GM12878 (cell line): ENCODE measurements around the gene RABEP2.

ENCODE experiments used
- CBX5 ChIP-seq: sonication (generic); IDR thresholded peaks from 2 replicates; pipeline ENCODE4 v1.6.1; 2016; ENCODE audit warnings: low read depth, moderate library complexity, mild to moderate bottlenecking, inconsistent platforms
- CEBPB ChIP-seq, 2 experiments: fragments of 150-350 bp in 1 of 2; IDR thresholded peaks; 2 replicates each; pipeline ENCODE4 v1.6.1; 2012 to 2014; ENCODE audit warnings: low read depth in 2 of 2, low read length in 2 of 2, borderline replicate concordance in 1 of 2, inconsistent platforms in 1 of 2
- CTCF ChIP-seq, 3 experiments: IDR thresholded peaks in 2 of 3; conservative IDR thresholded peaks in 1 of 3; 2 replicates each; pipeline ENCODE4 v1.5.1; 2011; ENCODE audit warnings: low read depth in 3 of 3, low read length in 3 of 3, mild to moderate bottlenecking in 3 of 3, control low read depth in 2 of 3, moderate library complexity in 2 of 3, inconsistent platforms in 1 of 3, mixed read lengths in 1 of 3; ENCODE audit not compliant: control insufficient read depth in 2 of 3, insufficient read depth in 1 of 3; ENCODE audit errors: extremely low read depth in 1 of 3
- ESRRA ChIP-seq: IDR thresholded peaks from 2 replicates; pipeline ENCODE4 v1.6.1; 2012; ENCODE audit warnings: mild to moderate bottlenecking, low read length, improper control_type of control experiment
- GABPA ChIP-seq: IDR thresholded peaks from 2 replicates; pipeline ENCODE4 v1.6.1; 2014; ENCODE audit warnings: antibody characterized with exemption, low read depth, mild to moderate bottlenecking, inconsistent platforms
- NFYB ChIP-seq: IDR thresholded peaks from 2 replicates; pipeline ENCODE4 v1.6.1; 2011; ENCODE audit warnings: low read depth, mild to moderate bottlenecking, low read length, improper control_type of control experiment, moderate library complexity; ENCODE audit not compliant: insufficient read depth
- PBX3 ChIP-seq: IDR thresholded peaks from 2 replicates; pipeline ENCODE4 v1.6.1; 2011; ENCODE audit warnings: mild to moderate bottlenecking, low read depth, low read length, moderate library complexity; ENCODE audit not compliant: insufficient replicate concordance
- POLR2AphosphoS5 ChIP-seq: IDR thresholded peaks from 2 replicates; pipeline ENCODE4 v1.6.1; 2011; ENCODE audit warnings: mild to moderate bottlenecking, low read length, inconsistent platforms
- TAF1 ChIP-seq: IDR thresholded peaks from 2 replicates; pipeline ENCODE4 v1.6.1; 2011; ENCODE audit warnings: mild to moderate bottlenecking, low read depth, low read length, borderline replicate concordance
- ZSCAN29 ChIP-seq: fragments of 450-650 bp; IDR thresholded peaks from 2 replicates; pipeline ENCODE4 v1.6.1; 2017; ENCODE audit warnings: mild to moderate bottlenecking, moderate library complexity

- TF ChIP-seq CBX5 (no peak), GABPA (no peak), ESRRA (no peak), POLR2AphosphoS5 (no peak), ZSCAN29 (no peak), CEBPB (IDR thresholded peaks at IDR 0.05; ENCODE audit: borderline replicate concordance in 1 of 2, low read depth in 2 of 2, low read length in 2 of 2) (no peak), CTCF (IDR thresholded peaks at IDR 0.05 in 2 of 3, conservative IDR thresholded peaks at IDR 0.05 in 1 of 3; ENCODE audit: control insufficient read depth in 2 of 3, extremely low read depth in 1 of 3, insufficient read depth in 1 of 3, low read depth in 3 of 3, low read length in 3 of 3) (no peak), NFYB (no peak), TAF1 (no peak), PBX3 (no peak)
Measured at GRCh38 chr16:28930203-28930602, 5.2 kb upstream of the RABEP2 start.
